CD8-positive, alpha-beta memory T cell (primary cell): Measurements from ENCODE around the gene EXOSC10. TPM values are rescaled to one million over a fixed set of nuclear protein-coding genes. Genes with fewer than 3 reads are reported as not detected.
"Not testable (repeated sequence)": the region's sequence is repeated elsewhere in the genome, so short reads cannot be mapped to it uniquely, and the experiment has no call there.

Source experiments
- CTCF ChIA-PET: fragments of 350-600 bp; sonication (Branson Sonifier 250); formaldehyde crosslinking; loops from one replicate; lab custom pipeline; 2021; ENCODE audit warnings: antibody characterized with exemption; lab: Charles Lee
- POLR2A ChIA-PET: fragments of 350-600 bp; sonication (Branson Sonifier 250); formaldehyde crosslinking; loops from one replicate; lab custom pipeline; 2021; ENCODE audit warnings: antibody characterized with exemption; lab: Charles Lee
- DNase-seq, 5 donors: peaks; one replicate each; pipeline versions ENCODE4 v3.0.0 to v3.0.0-alpha.2; 2020 to 2022; ENCODE audit warnings: mixed read lengths in 1 of 5
- H3K27ac ChIP-seq: one replicate; pipeline ENCODE4 v1.7.0; 2013; ENCODE audit warnings: low read depth, mild to moderate bottlenecking, low read length, moderate library complexity
- H3K27me3 ChIP-seq: 2 replicates; pipeline ENCODE4 v1.7.0; 2013; ENCODE audit warnings: low read length, mild to moderate bottlenecking; ENCODE audit not compliant: insufficient read depth, poor library complexity, severe bottlenecking
- H3K36me3 ChIP-seq: 2 replicates; pipeline ENCODE4 v1.7.0; 2013; ENCODE audit warnings: mild to moderate bottlenecking, low read length, moderate library complexity; ENCODE audit not compliant: insufficient read depth
- H3K4me1 ChIP-seq: 2 replicates; pipeline ENCODE4 v1.7.0; 2013; ENCODE audit warnings: mild to moderate bottlenecking, low read length, moderate library complexity; ENCODE audit not compliant: insufficient read depth
- H3K4me3 ChIP-seq: 2 replicates; pipeline ENCODE4 v1.7.0; 2013; ENCODE audit warnings: mild to moderate bottlenecking, low read length
- H3K9me3 ChIP-seq: 2 replicates; pipeline ENCODE4 v1.7.0; 2013; ENCODE audit warnings: mild to moderate bottlenecking, low read length
- H3K27ac Mint-ChIP-seq, 8 donors: one replicate each; pipeline ENCODE4 v1.8.0; 2020 to 2021; ENCODE audit warnings: mixed read lengths in 8 of 8, mild to moderate bottlenecking in 6 of 8, inconsistent platforms in 3 of 8, moderate library complexity in 3 of 8
- H3K27me3 Mint-ChIP-seq, 2 donors: one replicate each; pipeline ENCODE4 v1.8.0; 2020 to 2021; ENCODE audit warnings: mixed read lengths in 2 of 2, mild to moderate bottlenecking in 1 of 2, moderate library complexity in 1 of 2
- H3K36me3 Mint-ChIP-seq, 3 donors: one replicate each; pipeline ENCODE4 v1.8.0; 2020 to 2021; ENCODE audit warnings: mixed read lengths in 3 of 3, inconsistent platforms in 1 of 3, mild to moderate bottlenecking in 1 of 3
- H3K4me1 Mint-ChIP-seq, 3 donors: one replicate each; pipeline ENCODE4 v1.8.0; 2020 to 2021; ENCODE audit warnings: mixed read lengths in 3 of 3, inconsistent platforms in 1 of 3, mild to moderate bottlenecking in 1 of 3
- H3K4me3 Mint-ChIP-seq, 7 donors: one replicate each; pipeline ENCODE4 v1.8.0; 2020 to 2021; ENCODE audit warnings: mixed read lengths in 7 of 7, mild to moderate bottlenecking in 6 of 7, moderate library complexity in 4 of 7, inconsistent platforms in 2 of 7
- H3K9me3 Mint-ChIP-seq, 5 donors: one replicate each; pipeline ENCODE4 v1.8.0; 2020 to 2022; ENCODE audit warnings: mixed read lengths in 5 of 5, mild to moderate bottlenecking in 3 of 5, moderate library complexity in 2 of 5, inconsistent platforms in 1 of 5
- polyA plus RNA-seq: library from polyadenylated mRNA; unstranded; fragments of 300-500 nt; fragmentation: Illumina TruSeq; gene quantifications from one replicate; pipeline ENCODE4 v1.2.3, GENCODE V29; 2021
- total RNA-seq, 2 experiments: library from RNA; stranded (reverse); gene quantifications; one replicate each; pipeline ENCODE4 v1.2.3, GENCODE V29; 2021

Gene EXOSC10
- total and polyA plus RNA-seq, 3 experiments from 2014 or later: 46.4 to 94.0 (median 92.9) TPM

- H3K27ac Mint-ChIP-seq: peak overlapping the region in 2 of 8 donors; percentile 27 to 55
- DNase-seq: no peak
- no peaks in the 10 kb centered on the region for H3K27me3 ChIP-seq
- no peak overlapping the region for H3K4me3 ChIP-seq
- peaks cover 15% of the 10 kb centered on the region for H3K4me1 ChIP-seq
- no peaks in the 10 kb centered on the region for H3K9me3 ChIP-seq
- CTCF ChIA-PET: interaction anchor here (1.3 kb wide), 1 partner anchor 28 kb away, joined by 3 read pairs; no protein-coding TSS in a partner anchor
- H3K27me3 Mint-ChIP-seq: no peaks in the 10 kb centered on the region
- H3K36me3 ChIP-seq: peaks cover 33% of the 10 kb centered on the region
- H3K36me3 Mint-ChIP-seq: peaks cover 3 to 67% (median 18%) of the 10 kb centered on the region in 3 donors
- no peak overlapping the region for H3K27ac ChIP-seq
- H3K9me3 Mint-ChIP-seq: no peaks in the 10 kb centered on the region
- H3K4me3 Mint-ChIP-seq: no peak overlapping the region
- POLR2A ChIA-PET: interaction anchor here (0.7 kb wide), 1 partner anchor 617 kb away, joined by 5 read pairs; no protein-coding TSS in a partner anchor
- peaks cover 30 to 31% (median 31%) of the 10 kb centered on the region in 3 donors for H3K4me1 Mint-ChIP-seq
These were observed 34.7 kb downstream of the EXOSC10 start for GRCh38 chr1:11064942-11065341.

- H3K27me3 ChIP-seq, H3K27ac ChIP-seq, H3K27me3 Mint-ChIP-seq, POLR2A ChIA-PET, H3K4me3 ChIP-seq, DNase-seq, H3K9me3 Mint-ChIP-seq, H3K9me3 ChIP-seq: not testable (repeated sequence)
- peak overlapping the region in 1 of 8 donors; percentile 98 for H3K27ac Mint-ChIP-seq
- peak overlapping the region in 1 of 7 donors; percentile 24 for H3K4me3 Mint-ChIP-seq
- H3K4me1 ChIP-seq: peaks cover 17% of the 10 kb centered on the region
- peaks cover 3 to 60% (median 15%) of the 10 kb centered on the region in 3 donors for H3K36me3 Mint-ChIP-seq
- H3K36me3 ChIP-seq: peaks cover 26% of the 10 kb centered on the region
- CTCF ChIA-PET: interaction anchor here (1.1 kb wide), 1 partner anchor 26 kb away, joined by 3 read pairs; no protein-coding TSS in a partner anchor
- H3K4me1 Mint-ChIP-seq: peaks cover 32 to 34% (median 34%) of the 10 kb centered on the region in 3 donors
These were observed 35.6 kb downstream of the EXOSC10 start for GRCh38 chr1:11063937-11064537.

GRCh38 chr1:11062965-11063401, 36.7 kb downstream of the EXOSC10 start:
- Mint-ChIP-seq H3K4me3 (peak overlapping the region in 5 of 7 donors; percentile 17 to 59 (median 55)), H3K36me3 (peaks cover 3 to 50% (median 13%) of the 10 kb centered on the region in 3 donors), H3K27me3 (no peaks in the 10 kb centered on the region), H3K9me3 (no peaks in the 10 kb centered on the region), H3K4me1 (peaks cover 30 to 40% (median 35%) of the 10 kb centered on the region in 3 donors), H3K27ac (peak overlapping the region; percentile 67 to 98 (median 90))
- ChIA-PET POLR2A (interaction anchor here (0.7 kb wide), 1 partner anchor 927 kb away, joined by 7 read pairs; no protein-coding TSS in a partner anchor), CTCF (no interaction called here)
- DNase-seq: peak in 2 of 5 donors; percentile 15 to 28
- Histone ChIP-seq H3K27me3 (no peaks in the 10 kb centered on the region), H3K27ac (no peak overlapping the region), H3K9me3 (no peaks in the 10 kb centered on the region), H3K36me3 (peaks cover 15% of the 10 kb centered on the region), H3K4me3 (no peak overlapping the region), H3K4me1 (peaks cover 25% of the 10 kb centered on the region)

- Histone ChIP-seq H3K9me3 (no peaks in the 10 kb centered on the region), H3K27me3 (no peaks in the 10 kb centered on the region), H3K4me3 (no peak overlapping the region), H3K36me3 (peaks cover 11% of the 10 kb centered on the region), H3K27ac (peak overlapping the region; percentile 79), H3K4me1 (peaks cover 25% of the 10 kb centered on the region)
- POLR2A ChIA-PET: interaction anchor here (0.7 to 3.4 kb wide), 2 partner anchors 11 to 49 kb away, joined by 3 to 18 read pairs; partner anchors contain the start of gene TARDBP
- Mint-ChIP-seq H3K9me3 (no peaks in the 10 kb centered on the region), H3K4me1 (peaks cover 30 to 40% (median 35%) of the 10 kb centered on the region in 3 donors), H3K27me3 (no peaks in the 10 kb centered on the region), H3K27ac (peak overlapping the region; percentile 82 to 99 (median 96)), H3K36me3 (peaks cover 3 to 47% (median 15%) of the 10 kb centered on the region in 3 donors), H3K4me3 (peak overlapping the region; percentile 85 to 97 (median 91))
- DNase-seq: no peak
- CTCF ChIA-PET: interaction anchor here (1.1 to 3.2 kb wide), 7 partner anchors 9 to 588 kb away, joined by 3 to 27 read pairs (median 4); partner anchors contain the start of gene TARDBP
These were observed 37.9 kb downstream of the EXOSC10 start for GRCh38 chr1:11061652-11062365.

GRCh38 chr1:11059968-11060830, 39.5 kb downstream of the EXOSC10 start, which contains the start of gene SRM:
SRM (minus strand) TSS chr1:11060018; CDS start chr1:11059943, 75 bp downstream.
- Histone ChIP-seq H3K27me3 (no peaks in the 10 kb centered on the region), H3K4me1 (peaks cover 25% of the 10 kb centered on the region), H3K27ac (peak within 1 kb of the TSS; percentile 79), H3K36me3 (no peaks in the 10 kb centered on the region), H3K4me3 (peak within 1 kb of the TSS; percentile 63), H3K9me3 (no peaks in the 10 kb centered on the region)
- H3K4me1 Mint-ChIP-seq: peaks cover 30 to 40% (median 35%) of the 10 kb centered on the region in 3 donors
- peaks cover 3 to 39% (median 5%) of the 10 kb centered on the region in 3 donors for H3K36me3 Mint-ChIP-seq
- CTCF ChIA-PET: interaction anchor here (0.6 to 3.2 kb wide), 8 partner anchors 11 to 151 kb away, joined by 3 to 27 read pairs (median 4); partner anchors contain the start of gene TARDBP
- H3K27ac Mint-ChIP-seq: peak within 1 kb of the TSS; percentile 91 to 99 (median 97)
- DNase-seq: peak; percentile 86 to 92 (median 90)
- POLR2A ChIA-PET: interaction anchor here (0.7 to 3.4 kb wide), 8 partner anchors 15 to 660 kb away, joined by 3 to 18 read pairs (median 4); partner anchors contain the start of genes EXOSC10, MTOR and TARDBP
- H3K27me3 Mint-ChIP-seq: no peaks in the 10 kb centered on the region
- no peaks in the 10 kb centered on the region for H3K9me3 Mint-ChIP-seq
- H3K4me3 Mint-ChIP-seq: peak within 1 kb of the TSS; percentile 89 to 97 (median 93)

- no peak for DNase-seq
- Mint-ChIP-seq H3K27me3 (no peaks in the 10 kb centered on the region), H3K4me3 (peak overlapping the region; percentile 85 to 95 (median 91)), H3K9me3 (no peaks in the 10 kb centered on the region), H3K4me1 (peaks cover 30 to 40% (median 35%) of the 10 kb centered on the region in 3 donors), H3K36me3 (peaks cover 0 to 39% (median 2%) of the 10 kb centered on the region in 3 donors), H3K27ac (peak overlapping the region; percentile 29 to 95 (median 86))
- no peaks in the 10 kb centered on the region for H3K9me3 ChIP-seq
- peak overlapping the region; percentile 63 for H3K4me3 ChIP-seq
- no peaks in the 10 kb centered on the region for H3K27me3 ChIP-seq
- no peaks in the 10 kb centered on the region for H3K36me3 ChIP-seq
- ChIA-PET POLR2A (interaction anchor here (0.5 to 3.4 kb wide), 6 partner anchors 22 to 203 kb away, joined by 3 to 18 read pairs (median 4); partner anchors contain the start of genes EXOSC10, MTOR and TARDBP), CTCF (interaction anchor here (0.6 to 3.7 kb wide), 6 partner anchors 11 to 47 kb away, joined by 3 to 27 read pairs (median 6); partner anchors contain the start of gene TARDBP)
- H3K4me1 ChIP-seq: peaks cover 25% of the 10 kb centered on the region
- peak overlapping the region; percentile 38 for H3K27ac ChIP-seq
These were observed 40.3 kb downstream of the EXOSC10 start for GRCh38 chr1:11059155-11059967.
